HEK293 (cell line): ENCODE results near the gene C2orf49.

ENCODE experiments used
- CTCF ChIA-PET: fragments of 350-600 bp; formaldehyde crosslinking; extraction: SDS; loops from one replicate; lab custom pipeline; 2021; ENCODE audit warnings: antibody characterized with exemption; lab: Yijun Ruan, JAX
- POLR2A ChIA-PET: fragments of 300-600 bp; formaldehyde crosslinking; extraction: SDS; loops from one replicate; lab custom pipeline; 2020; ENCODE audit warnings: antibody characterized with exemption, inconsistent platforms; lab: Yijun Ruan, JAX
- H3K27ac ChIP-seq: fragments of 200-500 bp; sonication (Bioruptor generic); 2 replicates; pipeline ENCODE4 v1.5.1; 2014; ENCODE audit warnings: low read depth, low read length, control low read depth, inconsistent platforms; ENCODE audit errors: extremely low read depth
- H3K36me3 ChIP-seq, 2 experiments: fragments of 200-500 bp in 1 of 2; sonication (Bioruptor generic) in 1 of 2; 1 replicate in 1 of 2; 2 replicates in 1 of 2; pipeline ENCODE4 v1.5.1; 2014 to 2017; ENCODE audit warnings: inconsistent platforms in 2 of 2, low read length in 2 of 2; ENCODE audit not compliant: control insufficient read depth in 2 of 2, insufficient read depth in 1 of 2
- H3K4me1 ChIP-seq: fragments of 200-500 bp; sonication (Bioruptor generic); 2 replicates; pipeline ENCODE4 v1.5.1; 2014; ENCODE audit warnings: mild to moderate bottlenecking, low read length, inconsistent platforms; ENCODE audit not compliant: control insufficient read depth, insufficient read depth
- H3K4me3 ChIP-seq: 2 replicates; pipeline ENCODE4 v1.5.1; 2011; ENCODE audit warnings: low read depth, mild to moderate bottlenecking, control low read depth, low read length, moderate library complexity
- H3K9me3 ChIP-seq: fragments of 200-500 bp; sonication (Bioruptor generic); 2 replicates; pipeline ENCODE4 v1.5.1; 2014; ENCODE audit warnings: low read depth, low read length, inconsistent platforms; ENCODE audit not compliant: control insufficient read depth, insufficient read depth
- GLIS1 ChIP-seq: fragments of 450-650 bp; formaldehyde crosslinking; IDR thresholded peaks from 2 replicates; pipeline ENCODE4 v1.5.1; 2016; ENCODE audit warnings: missing biosample characterization, missing genetic modification characterization
- HOXD13 ChIP-seq: sonication (generic); formaldehyde crosslinking; IDR thresholded peaks from 2 replicates; pipeline ENCODE4 v1.8.0; 2022; ENCODE audit warnings: missing genetic modification reagents, borderline replicate concordance
- KLF17 ChIP-seq: fragments of 450-650 bp; formaldehyde crosslinking; IDR thresholded peaks from 2 replicates; pipeline ENCODE4 v1.5.1; 2016; ENCODE audit warnings: missing biosample characterization, missing genetic modification characterization
- PBX3 ChIP-seq: sonication (generic); formaldehyde crosslinking; IDR thresholded peaks from 2 replicates; pipeline ENCODE4 v1.8.1; 2022; ENCODE audit warnings: mild to moderate bottlenecking, moderate library complexity, missing genetic modification reagents
- YY1 ChIP-seq: fragments of 450-650 bp; formaldehyde crosslinking; IDR thresholded peaks from 2 replicates; pipeline ENCODE4 v1.5.1; 2018; ENCODE audit warnings: missing biosample characterization, missing genetic modification characterization
- ZFP37 ChIP-seq: fragments of 450-650 bp; formaldehyde crosslinking; IDR thresholded peaks from 2 replicates; pipeline ENCODE4 v1.5.1; 2016; ENCODE audit warnings: missing biosample characterization, missing genetic modification characterization
- ZIC2 ChIP-seq: fragments of 450-650 bp; formaldehyde crosslinking; IDR thresholded peaks from 2 replicates; pipeline ENCODE4 v1.5.1; 2016; ENCODE audit warnings: missing biosample characterization, missing genetic modification characterization
- ZNF10 ChIP-seq: fragments of 450-650 bp; formaldehyde crosslinking; IDR thresholded peaks from 2 replicates; pipeline ENCODE4 v1.5.1; 2017; ENCODE audit warnings: missing biosample characterization, missing genetic modification characterization
- ZNF112 ChIP-seq: fragments of 450-650 bp; formaldehyde crosslinking; IDR thresholded peaks from 2 replicates; pipeline ENCODE4 v1.5.0; 2017; ENCODE audit warnings: missing biosample characterization, missing genetic modification characterization
- ZNF140 ChIP-seq: fragments of 450-650 bp; formaldehyde crosslinking; IDR thresholded peaks from 2 replicates; pipeline ENCODE4 v1.5.1; 2016; ENCODE audit warnings: missing biosample characterization, missing genetic modification characterization
- ZNF148 ChIP-seq: fragments of 450-650 bp; formaldehyde crosslinking; IDR thresholded peaks from 2 replicates; pipeline ENCODE4 v1.5.0; 2017; ENCODE audit warnings: missing biosample characterization, missing genetic modification characterization, borderline replicate concordance
- ZNF248 ChIP-seq: fragments of 450-650 bp; formaldehyde crosslinking; IDR thresholded peaks from 2 replicates; pipeline ENCODE4 v1.5.1; 2017; ENCODE audit warnings: missing biosample characterization, missing genetic modification characterization
- ZNF302 ChIP-seq: fragments of 450-650 bp; formaldehyde crosslinking; IDR thresholded peaks from 2 replicates; pipeline ENCODE4 v1.5.1; 2016; ENCODE audit warnings: missing biosample characterization, missing genetic modification characterization, low read depth
- ZNF335 ChIP-seq: fragments of 450-650 bp; formaldehyde crosslinking; conservative IDR thresholded peaks from 2 replicates; pipeline ENCODE4 v1.5.1; 2016; ENCODE audit warnings: missing biosample characterization, missing genetic modification characterization
- ZNF654 ChIP-seq: fragments of 450-650 bp; formaldehyde crosslinking; IDR thresholded peaks from 2 replicates; pipeline ENCODE4 v1.5.1; 2016; ENCODE audit warnings: low read depth, missing biosample characterization, missing genetic modification characterization
- ZNF747 ChIP-seq: fragments of 450-650 bp; formaldehyde crosslinking; IDR thresholded peaks from 2 replicates; pipeline ENCODE4 v1.5.1; 2016; ENCODE audit warnings: missing biosample characterization, missing genetic modification characterization
- ZNF830 ChIP-seq: fragments of 450-650 bp; IDR thresholded peaks from 2 replicates; pipeline ENCODE4 v1.5.0; 2018; ENCODE audit warnings: missing biosample characterization, missing genetic modification characterization, low read depth, mild to moderate bottlenecking, moderate library complexity
- TF ChIP-seq, protein P1 (sequence below): fragments of 450-650 bp; formaldehyde crosslinking; IDR thresholded peaks from 2 replicates; pipeline ENCODE4 v1.5.1; 2016; ENCODE audit warnings: missing biosample characterization, missing genetic modification characterization
- TF ChIP-seq, protein P2 (sequence below): fragments of 450-650 bp; formaldehyde crosslinking; conservative IDR thresholded peaks from 2 replicates; pipeline ENCODE4 v1.5.1; 2016; ENCODE audit warnings: low read depth, missing biosample characterization, missing genetic modification characterization

C2orf49 gene

DNA sequence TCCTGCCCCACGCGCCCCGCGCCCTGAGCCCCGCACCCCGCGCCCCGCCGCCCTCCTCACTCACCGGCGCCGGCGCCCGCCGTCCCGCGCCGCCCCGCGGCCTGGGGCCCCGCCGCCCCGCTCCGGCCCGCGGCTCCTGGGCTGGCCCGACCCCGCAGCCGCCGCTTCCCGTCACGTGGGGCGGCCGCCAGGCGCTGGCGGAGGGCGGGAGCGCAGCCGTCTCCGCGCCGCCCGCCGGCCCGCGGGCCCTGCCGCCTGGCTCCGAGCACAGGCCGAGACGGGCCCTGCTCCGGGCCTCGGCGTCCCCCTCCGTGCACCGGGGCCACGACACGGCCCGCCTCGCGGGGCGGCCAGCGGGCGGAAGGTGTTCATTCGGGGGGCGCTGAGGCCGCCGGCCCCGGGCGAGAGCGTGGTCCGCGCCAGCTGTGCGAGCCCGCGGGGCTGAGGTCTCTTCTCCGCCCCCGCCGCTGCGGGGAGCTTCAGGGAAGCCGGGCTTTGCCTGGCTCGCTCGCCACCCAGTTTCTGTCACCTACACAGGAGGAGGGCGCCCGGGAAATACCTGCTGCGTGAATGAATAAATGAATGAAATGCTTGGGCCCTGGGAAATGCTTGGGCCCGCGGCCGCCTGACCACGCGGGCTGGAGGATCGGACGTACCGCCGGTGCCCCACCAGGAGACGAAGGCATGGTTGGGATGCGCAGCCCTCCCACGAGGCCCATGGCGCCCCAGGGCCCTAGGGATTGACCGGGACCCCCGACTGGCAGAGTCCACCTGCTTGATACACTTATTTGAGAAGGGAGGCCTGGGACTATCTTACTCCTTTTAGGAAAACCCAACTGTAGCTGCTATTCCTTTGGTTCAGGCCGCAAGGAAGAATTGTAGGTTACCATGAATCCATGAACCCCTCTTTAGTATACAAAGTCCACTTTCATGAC is 7.5 kb upstream of the C2orf49 start, which contains the start of gene TGFBRAP1 (continued):
- 0 out of 2 replicates have a peak, but pooled peaks have one; percentile 57 for TF ChIP-seq PBX3
- TF ChIP-seq GLIS1 (tag by site-specific recombination): 0 out of 2 replicates have a peak, but pooled peaks have one; percentile 15
- peak; percentile 73; the same call in 1 of the 2 replicates for TF ChIP-seq ZIC2 (tag by site-specific recombination)

DNA sequence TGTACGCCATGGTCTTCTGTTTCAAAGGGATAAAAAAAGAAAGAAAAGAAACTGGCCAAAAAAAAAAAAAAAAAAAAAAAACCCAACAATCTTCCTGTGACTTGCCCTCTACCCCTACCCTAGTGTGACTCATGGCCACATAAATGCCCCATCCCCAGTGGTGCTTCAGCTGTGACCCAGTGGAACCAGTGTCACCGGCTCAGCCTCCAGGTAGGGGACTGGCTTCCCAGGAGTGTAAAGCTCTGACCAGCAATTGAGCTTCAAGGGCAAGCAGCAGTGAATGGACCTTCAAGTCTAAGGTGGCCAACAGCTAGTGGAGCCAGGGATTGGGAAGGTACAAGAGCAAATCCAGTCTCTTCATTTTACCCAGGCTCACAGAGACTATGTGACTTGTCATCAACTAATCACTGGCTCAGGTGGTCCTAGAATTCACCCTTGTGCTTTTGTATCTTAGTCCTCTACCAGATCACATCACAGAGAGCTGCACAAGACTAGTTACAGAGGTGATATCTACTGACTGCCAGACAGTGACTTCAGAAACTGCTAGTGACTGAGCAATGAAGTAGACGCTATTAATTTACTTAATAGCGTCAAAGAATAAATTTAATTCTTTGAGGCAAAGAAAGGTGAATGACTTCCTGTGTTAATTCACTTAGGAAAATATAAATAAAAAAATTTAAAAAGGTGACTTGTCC is 6.5 kb upstream of the C2orf49 start:
- Histone ChIP-seq H3K9me3 (no peaks in the 10 kb centered on the region), H3K36me3 (peaks cover 7 to 15% of the 10 kb centered on the region in 2 experiments; a peak in 2 of 3 replicates)
- POLR2A ChIA-PET: interaction anchor here (1.0 to 1.1 kb wide), 2 partner anchors 36 to 92 kb away, joined by 3 read pairs; no protein-coding TSS in a partner anchor
- no peak for TF ChIP-seq ZNF302 (tag by site-specific recombination)
- TF ChIP-seq ZNF747: no peak
- TF ChIP-seq, protein P1, sequence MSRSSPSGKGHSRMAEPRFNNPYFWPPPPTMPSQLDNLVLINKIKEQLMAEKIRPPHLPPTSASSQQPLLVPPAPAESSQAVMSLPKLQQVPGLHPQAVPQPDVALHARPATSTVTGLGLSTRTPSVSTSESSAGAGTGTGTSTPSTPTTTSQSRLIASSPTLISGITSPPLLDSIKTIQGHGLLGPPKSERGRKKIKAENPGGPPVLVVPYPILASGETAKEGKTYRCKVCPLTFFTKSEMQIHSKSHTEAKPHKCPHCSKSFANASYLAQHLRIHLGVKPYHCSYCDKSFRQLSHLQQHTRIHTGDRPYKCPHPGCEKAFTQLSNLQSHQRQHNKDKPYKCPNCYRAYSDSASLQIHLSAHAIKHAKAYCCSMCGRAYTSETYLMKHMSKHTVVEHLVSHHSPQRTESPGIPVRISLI (tag by site-specific recombination): peak; percentile 80; the same call in 1 of the 2 replicates
- TF ChIP-seq ZFP37: 0 out of 2 replicates have a peak, but pooled peaks have one; percentile 24
- TF ChIP-seq, protein P2, sequence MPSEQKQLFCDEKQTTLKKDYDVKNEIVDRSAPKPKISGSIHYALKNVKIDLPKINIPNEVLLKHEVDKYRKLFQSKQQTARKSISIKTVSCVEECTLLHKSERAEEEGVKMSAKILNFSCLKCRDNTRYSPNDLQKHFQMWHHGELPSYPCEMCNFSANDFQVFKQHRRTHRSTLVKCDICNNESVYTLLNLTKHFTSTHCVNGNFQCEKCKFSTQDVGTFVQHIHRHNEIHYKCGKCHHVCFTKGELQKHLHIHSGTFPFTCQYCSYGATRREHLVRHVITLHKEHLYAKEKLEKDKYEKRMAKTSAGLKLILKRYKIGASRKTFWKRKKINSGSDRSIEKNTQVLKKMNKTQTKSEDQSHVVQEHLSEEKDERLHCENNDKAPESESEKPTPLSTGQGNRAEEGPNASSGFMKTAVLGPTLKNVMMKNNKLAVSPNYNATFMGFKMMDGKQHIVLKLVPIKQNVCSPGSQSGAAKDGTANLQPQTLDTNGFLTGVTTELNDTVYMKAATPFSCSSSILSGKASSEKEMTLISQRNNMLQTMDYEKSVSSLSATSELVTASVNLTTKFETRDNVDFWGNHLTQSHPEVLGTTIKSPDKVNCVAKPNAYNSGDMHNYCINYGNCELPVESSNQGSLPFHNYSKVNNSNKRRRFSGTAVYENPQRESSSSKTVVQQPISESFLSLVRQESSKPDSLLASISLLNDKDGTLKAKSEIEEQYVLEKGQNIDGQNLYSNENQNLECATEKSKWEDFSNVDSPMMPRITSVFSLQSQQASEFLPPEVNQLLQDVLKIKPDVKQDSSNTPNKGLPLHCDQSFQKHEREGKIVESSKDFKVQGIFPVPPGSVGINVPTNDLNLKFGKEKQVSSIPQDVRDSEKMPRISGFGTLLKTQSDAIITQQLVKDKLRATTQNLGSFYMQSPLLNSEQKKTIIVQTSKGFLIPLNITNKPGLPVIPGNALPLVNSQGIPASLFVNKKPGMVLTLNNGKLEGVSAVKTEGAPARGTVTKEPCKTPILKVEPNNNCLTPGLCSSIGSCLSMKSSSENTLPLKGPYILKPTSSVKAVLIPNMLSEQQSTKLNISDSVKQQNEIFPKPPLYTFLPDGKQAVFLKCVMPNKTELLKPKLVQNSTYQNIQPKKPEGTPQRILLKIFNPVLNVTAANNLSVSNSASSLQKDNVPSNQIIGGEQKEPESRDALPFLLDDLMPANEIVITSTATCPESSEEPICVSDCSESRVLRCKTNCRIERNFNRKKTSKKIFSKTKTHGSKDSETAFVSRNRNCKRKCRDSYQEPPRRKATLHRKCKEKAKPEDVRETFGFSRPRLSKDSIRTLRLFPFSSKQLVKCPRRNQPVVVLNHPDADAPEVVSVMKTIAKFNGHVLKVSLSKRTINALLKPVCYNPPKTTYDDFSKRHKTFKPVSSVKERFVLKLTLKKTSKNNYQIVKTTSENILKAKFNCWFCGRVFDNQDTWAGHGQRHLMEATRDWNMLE (tag by site-specific recombination): no peak
- TF ChIP-seq, all 188 proteins: peak for 2
- H3K4me1 ChIP-seq: 0 out of 2 replicates have a peak, but pooled peaks cover 4% of the 10 kb centered on the region
- no peak overlapping the region for H3K4me3 ChIP-seq
- H3K27ac ChIP-seq: peak overlapping the region; percentile 93; the same call in 1 of the 2 replicates
- CTCF ChIA-PET: interaction anchor here (0.6 kb wide), 1 partner anchor 193 kb away, joined by 4 read pairs; no protein-coding TSS in a partner anchor

GRCh38 chr2:105334211-105334610 is 3.1 kb upstream of the C2orf49 start:
- POLR2A ChIA-PET: no interaction called here
- Histone ChIP-seq H3K4me3 (no peak overlapping the region), H3K27ac (no peak overlapping the region), H3K9me3 (no peaks in the 10 kb centered on the region), H3K4me1 (peaks cover 5% of the 10 kb centered on the region; the same call in 1 of the 2 replicates), H3K36me3 (peaks cover 7 to 18% of the 10 kb centered on the region in 2 experiments; a peak in 2 of 3 replicates)
- CTCF ChIA-PET: interaction anchor here (0.6 kb wide), 1 partner anchor 69 kb away, joined by 4 read pairs; no protein-coding TSS in a partner anchor
- no peak for TF ChIP-seq HOXD13 (CRISPR knock-in tag)
- TF ChIP-seq ZNF830 (tag by site-specific recombination): no peak
- TF ChIP-seq ZNF140 (tag by site-specific recombination): no peak
- TF ChIP-seq ZNF248 (tag by site-specific recombination): no peak
- TF ChIP-seq ZNF654 (tag by site-specific recombination): no peak
- TF ChIP-seq ZNF10: no peak
- no peak for TF ChIP-seq YY1
- TF ChIP-seq ZNF335: no peak
- TF ChIP-seq ZNF112 (tag by site-specific recombination): no peak
- no peak for TF ChIP-seq KLF17
- no peak for TF ChIP-seq ZNF148 (tag by site-specific recombination)
